HEK293T (cell line): ENCODE results near the gene HKDC1.
"Not testable (repeated sequence)": the region's sequence is repeated elsewhere in the genome, so short reads cannot be mapped to it uniquely, and the experiment has no call there.

Experiments used
- CTCF ChIA-PET: fragments of 350-600 bp; formaldehyde crosslinking; extraction: SDS; loops from one replicate; lab custom pipeline; 2021; ENCODE audit warnings: antibody characterized with exemption, inconsistent platforms; lab: Yijun Ruan, JAX
- POLR2A ChIA-PET: fragments of 350-600 bp; formaldehyde crosslinking; extraction: SDS; loops from one replicate; lab custom pipeline; 2020; ENCODE audit warnings: antibody characterized with exemption, inconsistent platforms; lab: Yijun Ruan, JAX
- DNase-seq: peaks from one replicate; pipeline ENCODE4 v3.0.0; 2012; ENCODE audit warnings: mixed read lengths; ENCODE audit errors: extremely low spot score
- ARNT ChIP-seq: fragments of 450-650 bp; IDR thresholded peaks from 2 replicates; pipeline ENCODE4 v1.6.1; 2017; ENCODE audit warnings: mild to moderate bottlenecking
- BHLHE40 ChIP-seq: fragments of 450-650 bp; IDR thresholded peaks from 2 replicates; pipeline ENCODE4 v1.6.1; 2016; ENCODE audit warnings: mild to moderate bottlenecking, moderate library complexity, borderline replicate concordance
- CTBP1 ChIP-seq: fragments of 450-650 bp; IDR thresholded peaks from 2 replicates; pipeline ENCODE4 v1.6.1; 2016; ENCODE audit warnings: borderline replicate concordance
- ELF4 ChIP-seq: fragments of 450-650 bp; IDR thresholded peaks from 2 replicates; pipeline ENCODE4 v1.6.1; 2017; ENCODE audit warnings: antibody characterized with exemption
- FOXA1 ChIP-seq: fragments of 450-650 bp; IDR thresholded peaks from 2 replicates; pipeline ENCODE4 v1.6.1; 2016; ENCODE audit warnings: mild to moderate bottlenecking
- FOXK2 ChIP-seq: fragments of 450-650 bp; IDR thresholded peaks from 2 replicates; pipeline ENCODE4 v1.6.1; 2016; ENCODE audit warnings: mild to moderate bottlenecking
- FOXM1 ChIP-seq: fragments of 450-650 bp; IDR thresholded peaks from 2 replicates; pipeline ENCODE4 v1.6.1; 2017; ENCODE audit warnings: mild to moderate bottlenecking, borderline replicate concordance
- HDGF ChIP-seq: fragments of 450-650 bp; IDR thresholded peaks from 2 replicates; pipeline ENCODE4 v1.6.1; 2017; ENCODE audit warnings: antibody characterized with exemption, borderline replicate concordance
- L3MBTL2 ChIP-seq: fragments of 450-650 bp; conservative IDR thresholded peaks from 2 replicates; pipeline ENCODE4 v1.6.1; 2016; ENCODE audit warnings: mild to moderate bottlenecking
- LEF1 ChIP-seq: fragments of 450-650 bp; IDR thresholded peaks from 2 replicates; pipeline ENCODE4 v1.6.1; 2017; ENCODE audit warnings: mild to moderate bottlenecking, borderline replicate concordance
- NFRKB ChIP-seq: fragments of 450-650 bp; IDR thresholded peaks from 2 replicates; pipeline ENCODE4 v1.6.1; 2016; ENCODE audit warnings: mild to moderate bottlenecking, moderate library complexity
- SP1 ChIP-seq: fragments of 450-650 bp; IDR thresholded peaks from 2 replicates; pipeline ENCODE4 v1.6.1; 2017
- SUZ12 ChIP-seq: fragments of 450-650 bp; IDR thresholded peaks from 2 replicates; pipeline ENCODE4 v1.6.1; 2016; ENCODE audit warnings: mild to moderate bottlenecking
- TARDBP ChIP-seq: fragments of 450-650 bp; IDR thresholded peaks from 2 replicates; pipeline ENCODE4 v1.6.1; 2016
- ZNF384 ChIP-seq: fragments of 450-650 bp; IDR thresholded peaks from 2 replicates; pipeline ENCODE4 v1.6.1; 2016
- TF ChIP-seq, protein P1 (sequence below): fragments of 450-650 bp; IDR thresholded peaks from 2 replicates; pipeline ENCODE4 v1.6.1; 2016

Gene HKDC1

DNA sequence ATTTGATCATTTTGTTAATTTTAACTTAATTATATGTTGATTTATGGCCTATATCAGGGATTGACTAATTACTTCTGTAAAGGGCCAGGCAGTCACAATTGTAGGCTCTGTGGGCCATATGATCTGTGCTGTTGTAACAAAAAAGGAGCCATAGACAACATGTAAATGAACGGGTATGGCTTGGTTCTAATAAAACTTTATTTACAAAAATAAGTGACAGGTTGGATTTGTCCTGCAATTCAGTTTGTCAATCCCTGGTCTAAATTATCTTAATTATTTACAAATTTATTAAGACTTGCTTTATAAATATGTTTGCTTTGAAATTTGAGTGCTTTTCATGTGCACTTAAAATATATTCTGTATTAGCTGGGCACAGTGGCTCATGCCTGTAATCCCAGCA lies 55.3 kb downstream of the HKDC1 start:
- ChIA-PET CTCF (no interaction called here), POLR2A (no interaction called here)
- no peak for DNase-seq
- TF ChIP-seq LEF1, result no peak
- TF ChIP-seq SUZ12, result no peak
- TF ChIP-seq FOXA1, result no peak

DNA sequence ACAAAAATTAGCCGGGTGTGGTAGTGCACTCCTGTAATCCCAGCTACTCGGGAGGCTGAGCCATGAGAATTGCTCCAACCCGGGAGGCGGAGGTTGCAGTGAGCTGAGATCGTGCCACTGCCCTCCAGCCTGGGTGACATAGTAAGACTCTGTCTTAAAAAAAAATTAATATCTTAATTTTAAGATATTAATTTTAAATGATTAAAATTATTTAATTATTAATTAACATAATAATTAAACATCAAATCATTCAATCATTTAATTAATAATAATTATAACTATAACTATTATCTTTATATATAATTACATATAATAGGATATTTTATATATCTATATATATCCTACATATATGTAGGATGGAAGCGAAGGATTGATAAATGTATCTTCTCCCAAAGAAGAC lies 56.4 kb downstream of the HKDC1 start:
- ChIA-PET POLR2A (no interaction called here), CTCF (no interaction called here)
- no peak for DNase-seq
- TF ChIP-seq CTBP1, result no peak
- no peak for TF ChIP-seq FOXK2
- TF ChIP-seq FOXM1, result no peak
- no peak for TF ChIP-seq FOXA1
- TF ChIP-seq ELF4, result no peak
- TF ChIP-seq SP1, result no peak
- TF ChIP-seq TARDBP, result no peak
- TF ChIP-seq BHLHE40, result no peak
- TF ChIP-seq SUZ12, result no peak
- no peak for TF ChIP-seq ARNT
- TF ChIP-seq HDGF, result no peak
- no peak for TF ChIP-seq NFRKB
- TF ChIP-seq, protein P1, sequence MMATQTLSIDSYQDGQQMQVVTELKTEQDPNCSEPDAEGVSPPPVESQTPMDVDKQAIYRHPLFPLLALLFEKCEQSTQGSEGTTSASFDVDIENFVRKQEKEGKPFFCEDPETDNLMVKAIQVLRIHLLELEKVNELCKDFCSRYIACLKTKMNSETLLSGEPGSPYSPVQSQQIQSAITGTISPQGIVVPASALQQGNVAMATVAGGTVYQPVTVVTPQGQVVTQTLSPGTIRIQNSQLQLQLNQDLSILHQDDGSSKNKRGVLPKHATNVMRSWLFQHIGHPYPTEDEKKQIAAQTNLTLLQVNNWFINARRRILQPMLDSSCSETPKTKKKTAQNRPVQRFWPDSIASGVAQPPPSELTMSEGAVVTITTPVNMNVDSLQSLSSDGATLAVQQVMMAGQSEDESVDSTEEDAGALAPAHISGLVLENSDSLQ, result no peak
- no peak for TF ChIP-seq LEF1
- no peak for TF ChIP-seq L3MBTL2
- no peak for TF ChIP-seq ZNF384

DNA sequence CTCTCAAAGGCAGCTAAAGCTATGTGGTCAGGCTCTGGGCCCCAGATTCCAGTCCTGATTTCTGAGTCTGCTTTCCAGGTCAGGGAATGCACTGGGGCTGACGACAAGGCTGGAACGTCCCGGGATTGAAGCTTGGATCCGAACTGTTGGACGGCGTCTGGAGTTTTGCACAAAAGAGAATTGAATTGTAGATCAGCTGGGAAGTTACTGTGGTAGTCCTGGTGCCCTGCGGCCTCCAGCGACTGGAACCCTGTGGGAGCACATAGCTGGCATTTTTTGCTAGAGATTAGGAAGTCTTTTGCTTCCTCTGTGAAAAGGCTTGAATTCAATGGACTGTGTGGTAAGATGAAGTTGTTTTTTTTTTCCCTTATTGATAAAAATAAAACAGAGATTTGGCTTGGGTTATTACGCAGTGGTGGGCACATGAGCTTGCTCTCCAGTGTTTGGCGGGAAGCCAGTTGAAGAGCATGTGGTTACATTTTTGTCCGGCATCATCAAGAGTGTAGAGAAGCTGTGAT lies 58.4 kb downstream of the HKDC1 start, which contains the start of gene HK1:
Gene HK1 (plus strand): TSS at position 51 of the 518 bp plus-strand sequence.
- CTCF ChIA-PET, result no interaction called here

DNA sequence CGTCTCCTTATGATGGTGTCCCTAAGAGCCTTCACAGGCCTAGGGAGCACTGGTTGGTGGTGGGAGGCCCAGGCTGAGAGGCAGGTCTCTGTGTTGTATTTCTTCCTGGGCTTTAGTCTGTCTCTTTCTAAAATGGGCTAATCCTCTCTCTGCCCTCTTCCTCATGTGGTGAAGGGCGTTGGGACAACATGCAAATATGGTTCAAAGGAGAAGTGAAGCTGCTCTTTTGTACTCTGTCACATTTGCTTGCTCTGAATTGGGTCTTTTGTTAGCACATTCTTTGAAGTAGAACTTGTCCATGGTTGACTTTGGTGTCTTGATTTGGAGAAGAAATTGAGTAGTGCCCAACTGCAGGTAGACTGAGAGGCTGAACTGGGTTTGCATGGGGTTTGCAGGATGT lies 59.0 kb downstream of the HKDC1 start:
- no peak for DNase-seq
- TF ChIP-seq CTBP1 (no peak), L3MBTL2 (no peak), NFRKB (no peak), ZNF384 (no peak), FOXM1 (no peak), SP1 (no peak), SUZ12 (no peak), FOXK2 (no peak), HDGF (no peak), ELF4 (no peak), FOXA1 (no peak), LEF1 (no peak), ARNT (no peak), BHLHE40 (no peak), TARDBP (no peak)
- TF ChIP-seq, protein P1, result no peak
- ChIA-PET CTCF (interaction anchor here (0.7 kb wide), 1 partner anchor 111 kb away, joined by 3 read pairs; no protein-coding TSS in a partner anchor), POLR2A (no interaction called here)

More for the DNA sequence above, 58.4 kb downstream of the HKDC1 start, which contains the start of gene HK1:
- TF ChIP-seq LEF1, result no peak
- TF ChIP-seq SP1, result no peak
- TF ChIP-seq BHLHE40, result no peak
- TF ChIP-seq NFRKB, result no peak
- TF ChIP-seq ZNF384, result no peak
- TF ChIP-seq ELF4, result no peak
- TF ChIP-seq FOXA1, result no peak
- no peak for TF ChIP-seq L3MBTL2
- TF ChIP-seq HDGF, result no peak
- TF ChIP-seq, protein P1, result no peak
- TF ChIP-seq TARDBP, result no peak
- TF ChIP-seq CTBP1, result no peak
- no peak for TF ChIP-seq FOXM1
- no peak for TF ChIP-seq ARNT
- TF ChIP-seq SUZ12, result no peak
- no peak for TF ChIP-seq FOXK2
- POLR2A ChIA-PET, result no interaction called here
- DNase-seq, result no peak

DNA sequence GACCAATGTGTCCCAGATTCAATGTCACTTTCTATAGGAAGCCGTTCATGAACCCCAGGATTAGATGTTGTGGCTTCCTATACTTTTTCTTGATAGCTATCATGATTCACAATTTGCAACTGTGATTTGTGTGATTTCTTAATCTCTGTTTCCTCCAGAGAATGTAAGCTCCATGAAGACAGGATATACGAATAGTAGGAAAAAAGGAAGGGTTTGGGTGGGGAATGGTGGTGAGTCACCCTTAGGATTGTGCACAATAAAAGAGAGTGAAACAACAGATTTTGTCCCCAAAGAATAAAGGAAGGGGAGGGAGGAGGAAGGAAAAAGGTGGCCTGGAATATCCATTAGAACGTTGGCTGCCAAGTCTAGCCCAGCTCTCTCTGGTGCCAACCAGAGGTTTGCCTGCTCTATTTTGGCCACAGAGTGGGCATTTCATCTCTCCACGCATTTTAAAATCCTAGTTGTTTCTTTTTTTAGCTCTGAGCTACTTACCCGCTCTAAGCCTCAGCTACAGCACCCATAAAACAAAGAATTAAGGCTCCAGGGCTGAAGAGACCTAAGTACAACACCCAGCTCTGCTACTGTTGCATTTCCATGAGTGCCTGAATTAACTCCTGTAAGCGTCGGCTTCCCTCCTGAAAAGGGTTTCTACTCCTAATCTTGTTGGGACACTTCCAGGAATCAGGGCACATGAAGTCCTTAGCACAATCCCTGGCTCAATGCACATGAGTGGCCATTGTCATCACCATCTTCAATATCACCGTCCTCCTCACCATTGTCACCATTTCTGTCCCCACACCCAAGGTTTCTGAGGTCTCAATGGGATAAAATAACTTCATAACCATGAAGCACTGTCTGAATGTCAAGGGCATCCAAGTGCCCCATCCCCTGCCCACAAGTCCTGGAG lies 61.6 kb downstream of the HKDC1 start:
- no peak for TF ChIP-seq L3MBTL2
- no peak for TF ChIP-seq HDGF
- no peak for TF ChIP-seq SP1
- no peak for TF ChIP-seq ELF4
- TF ChIP-seq TARDBP, result no peak
- no peak for TF ChIP-seq FOXM1
- TF ChIP-seq BHLHE40, result no peak
- no peak for TF ChIP-seq NFRKB
- TF ChIP-seq, protein P1, result no peak
- TF ChIP-seq FOXA1, result no peak
- no peak for TF ChIP-seq CTBP1
- TF ChIP-seq LEF1, result no peak
- no peak for TF ChIP-seq SUZ12
- TF ChIP-seq FOXK2, result no peak
- TF ChIP-seq ARNT, result no peak
- TF ChIP-seq ZNF384, result no peak
- POLR2A ChIA-PET, result no interaction called here
- DNase-seq, result no peak
- CTCF ChIA-PET, result interaction anchor here (0.7 kb wide), 1 partner anchor 548 kb away, joined by 4 read pairs; no protein-coding TSS in a partner anchor

DNA sequence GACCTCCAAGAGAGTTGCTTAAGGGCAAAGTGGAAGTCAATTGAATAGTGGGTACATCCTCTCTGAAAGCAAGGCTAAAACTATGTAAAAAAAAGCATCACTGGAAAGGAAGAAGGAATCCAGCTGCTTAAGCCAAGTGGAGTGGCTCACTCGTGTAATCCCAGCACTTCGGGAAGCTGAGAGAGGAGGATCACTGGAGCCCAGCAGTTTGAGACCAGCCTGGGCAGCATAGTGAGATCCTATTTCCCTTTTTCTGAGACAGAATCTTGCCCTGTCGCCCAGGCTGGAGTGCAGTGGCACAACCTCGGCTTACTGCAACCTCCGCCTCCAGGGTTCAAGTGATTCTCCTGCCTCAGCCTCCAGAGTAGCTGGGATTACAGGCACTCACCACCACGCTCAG lies 64.3 kb downstream of the HKDC1 start:
- POLR2A ChIA-PET, DNase-seq: not testable (repeated sequence)
- CTCF ChIA-PET, result interaction anchor here (0.6 kb wide), 1 partner anchor 48 kb away, joined by 4 read pairs; no protein-coding TSS in a partner anchor
